ENCODE results near the gene HKDC1.
"Not testable (repeated sequence)": the region's sequence is repeated elsewhere in the genome, so short reads cannot be mapped to it uniquely, and the experiment has no call there.

- TF ChIP-seq POLR2AphosphoS5, CTCF (IDR thresholded peaks at IDR 0.05): not testable (repeated sequence)
Measured at GRCh38 chr10:69284402-69284801, 64.3 kb downstream of the HKDC1 start.

Measured in esophagus muscularis mucosa (tissue), 3 donors.